ENCODE results near the gene PAK6. TPM values are rescaled to one million over a fixed set of nuclear protein-coding genes. Genes with fewer than 3 reads are reported as not detected.

The PAK6 gene
- polyA plus RNA-seq, 1 experiment, result not detected

- no peak for TF ChIP-seq CTCF (IDR thresholded peaks at IDR 0.05; ENCODE audit: insufficient read depth, low read depth, low read length)
- POLR2A ChIA-PET, result no interaction called here
- DNase-seq (ENCODE audit: low read depth), result no peak
- Histone ChIP-seq H3K4me3 (ENCODE audit: low read depth, low read length) (no peak overlapping the region), H3K36me3 (ENCODE audit: control insufficient read depth, insufficient read depth, low read length) (no peaks in the 10 kb centered on the region; the same call in 1 of the 2 replicates), H3K27me3 (ENCODE audit: control insufficient read depth, insufficient read depth, low read length) (peaks cover 5% of the 10 kb centered on the region)
- CTCF ChIA-PET, result interaction anchor here (1.4 to 2.3 kb wide), 2 partner anchors 17 to 40 kb away, joined by 4 to 9 read pairs; no protein-coding TSS in a partner anchor
These were observed 4.1 kb upstream of the PAK6 start for GRCh38 chr15:40234783-40235182.

- no peaks in the 10 kb centered on the region; the same call in 1 of the 2 replicates for H3K36me3 ChIP-seq (ENCODE audit: control insufficient read depth, insufficient read depth, low read length)
- ChIA-PET CTCF (interaction anchor here (1.5 to 2.3 kb wide), 2 partner anchors 18 to 39 kb away, joined by 5 to 9 read pairs; no protein-coding TSS in a partner anchor), POLR2A (interaction anchor here (0.6 kb wide), 1 partner anchor 459 kb away, joined by 3 read pairs; no protein-coding TSS in a partner anchor)
- DNase-seq (ENCODE audit: low read depth), result no peak
- H3K27me3 ChIP-seq (ENCODE audit: control insufficient read depth, insufficient read depth, low read length), result peaks cover 5% of the 10 kb centered on the region
- TF ChIP-seq CTCF (IDR thresholded peaks at IDR 0.05; ENCODE audit: insufficient read depth, low read depth, low read length), result no peak
- H3K4me3 ChIP-seq (ENCODE audit: low read depth, low read length), result no peak overlapping the region
These were observed 3.5 kb upstream of the PAK6 start for GRCh38 chr15:40235201-40235885.

GRCh38 chr15:40239404-40239692 is 485 bp downstream of the PAK6 start:
- H3K4me3 ChIP-seq (ENCODE audit: low read depth, low read length), result peak overlapping the region; percentile 35
- H3K27me3 ChIP-seq (ENCODE audit: control insufficient read depth, insufficient read depth, low read length), result peaks cover 10% of the 10 kb centered on the region
- POLR2A ChIA-PET, result interaction anchor here (0.6 kb wide), 1 partner anchor 12 kb away, joined by 4 read pairs; no protein-coding TSS in a partner anchor
- TF ChIP-seq CTCF (IDR thresholded peaks at IDR 0.05; ENCODE audit: insufficient read depth, low read depth, low read length), result no peak
- H3K36me3 ChIP-seq (ENCODE audit: control insufficient read depth, insufficient read depth, low read length), result no peaks in the 10 kb centered on the region; the same call in 1 of the 2 replicates
- CTCF ChIA-PET, result interaction anchor here (0.9 to 3.8 kb wide), 6 partner anchors 12 to 43 kb away, joined by 3 to 32 read pairs (median 6); no protein-coding TSS in a partner anchor
- no peak for DNase-seq (ENCODE audit: low read depth)

GRCh38 chr15:40239693-40240618 is 1.1 kb downstream of the PAK6 start:
- no peaks in the 10 kb centered on the region for H3K36me3 ChIP-seq (ENCODE audit: control insufficient read depth, insufficient read depth, low read length)
- H3K27me3 ChIP-seq (ENCODE audit: control insufficient read depth, insufficient read depth, low read length), result peaks cover 14% of the 10 kb centered on the region
- H3K4me3 ChIP-seq (ENCODE audit: low read depth, low read length), result no peak overlapping the region
- ChIA-PET CTCF (interaction anchor here (0.9 to 3.8 kb wide), 4 partner anchors 12 to 39 kb away, joined by 3 to 32 read pairs (median 8); no protein-coding TSS in a partner anchor), POLR2A (no interaction called here)
- TF ChIP-seq CTCF (IDR thresholded peaks at IDR 0.05; ENCODE audit: insufficient read depth, low read depth, low read length), result no peak
- DNase-seq (ENCODE audit: low read depth), result no peak

Measured in BJ (cell line).